ENCODE data around the gene ISM2.
"Not testable (repeated sequence)": the region's sequence is repeated elsewhere in the genome, so short reads cannot be mapped to it uniquely, and the experiment has no call there.

The ISM2 gene

DNA sequence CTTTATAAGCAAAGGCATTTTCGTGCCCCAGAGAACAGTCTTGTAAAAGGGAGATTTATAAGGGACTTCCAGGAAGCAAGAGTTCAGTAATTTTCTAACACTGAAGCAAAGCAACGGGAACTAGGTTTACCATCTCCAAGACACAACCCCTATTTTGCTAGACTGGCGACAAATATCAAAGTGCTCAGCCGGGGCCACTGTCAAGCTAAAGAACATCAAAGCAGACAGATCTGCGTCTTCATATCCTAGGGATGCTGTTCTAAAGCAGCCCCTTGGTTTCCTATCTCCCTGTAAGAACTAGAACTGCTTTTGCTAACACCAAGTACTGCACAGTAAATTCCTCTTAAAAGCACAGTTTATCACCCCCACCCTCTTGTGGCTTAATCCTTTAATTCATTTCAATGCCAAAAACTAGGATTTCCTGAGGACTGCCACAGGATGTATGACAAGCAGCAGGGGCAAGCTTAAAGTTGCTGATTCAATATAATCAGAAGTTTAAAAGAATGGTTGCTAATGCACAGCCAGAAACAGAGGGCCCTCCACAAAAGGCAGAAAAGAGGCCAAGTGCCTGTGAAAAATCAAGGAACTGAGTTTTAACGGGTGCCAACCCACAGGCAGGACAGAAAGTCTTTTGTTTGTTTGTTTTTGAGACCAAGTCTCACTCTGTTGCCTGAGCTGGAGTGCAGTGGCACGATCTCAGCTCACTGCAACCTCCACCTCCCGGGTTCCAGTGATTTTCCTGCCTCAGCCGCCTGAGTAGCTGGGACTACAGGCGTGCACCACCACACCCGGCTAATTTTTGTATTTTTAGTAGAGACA, 44.0 kb upstream of the ISM2 start:
- Histone ChIP-seq H2AFZ (ENCODE audit: low read length) (no peak overlapping the region), H3K4me3 (ENCODE audit: low read length) (no peak overlapping the region), H3K4me1 (ENCODE audit: low read length) (no peaks in the 10 kb centered on the region), H3K9me3 (replicated peaks; ENCODE audit: insufficient read depth, low read length) (no peaks in the 10 kb centered on the region), H3K79me2 (ENCODE audit: low read length) (no peaks in the 10 kb centered on the region), H4K20me1 (ENCODE audit: insufficient read depth, low read length) (no peaks in the 10 kb centered on the region), H3K9ac (ENCODE audit: low read length) (no peak overlapping the region), H3F3A (ENCODE audit: insufficient read depth, low read length) (no peaks in the 10 kb centered on the region), H3K27me3 (replicated peaks; ENCODE audit: insufficient read depth, low read length) (no peaks in the 10 kb centered on the region), H3K27ac (ENCODE audit: low read length) (no peak overlapping the region), H3K9me2 (replicated peaks; ENCODE audit: insufficient read depth, low read length) (no peaks in the 10 kb centered on the region), H3K36me3 (replicated peaks; ENCODE audit: insufficient read depth, low read length) (no peaks in the 10 kb centered on the region), H3K4me2 (ENCODE audit: low read depth, low read length) (no peak overlapping the region)
- no peak for DNase-seq
- TF ChIP-seq EZH2 (optimal IDR thresholded peaks at IDR 0.05; ENCODE audit: low read depth, low read length) (no peak), EZH2phosphoT487 (IDR thresholded peaks at IDR 0.05; ENCODE audit: low read length) (no peak)
- TF ChIP-seq, protein P1, sequence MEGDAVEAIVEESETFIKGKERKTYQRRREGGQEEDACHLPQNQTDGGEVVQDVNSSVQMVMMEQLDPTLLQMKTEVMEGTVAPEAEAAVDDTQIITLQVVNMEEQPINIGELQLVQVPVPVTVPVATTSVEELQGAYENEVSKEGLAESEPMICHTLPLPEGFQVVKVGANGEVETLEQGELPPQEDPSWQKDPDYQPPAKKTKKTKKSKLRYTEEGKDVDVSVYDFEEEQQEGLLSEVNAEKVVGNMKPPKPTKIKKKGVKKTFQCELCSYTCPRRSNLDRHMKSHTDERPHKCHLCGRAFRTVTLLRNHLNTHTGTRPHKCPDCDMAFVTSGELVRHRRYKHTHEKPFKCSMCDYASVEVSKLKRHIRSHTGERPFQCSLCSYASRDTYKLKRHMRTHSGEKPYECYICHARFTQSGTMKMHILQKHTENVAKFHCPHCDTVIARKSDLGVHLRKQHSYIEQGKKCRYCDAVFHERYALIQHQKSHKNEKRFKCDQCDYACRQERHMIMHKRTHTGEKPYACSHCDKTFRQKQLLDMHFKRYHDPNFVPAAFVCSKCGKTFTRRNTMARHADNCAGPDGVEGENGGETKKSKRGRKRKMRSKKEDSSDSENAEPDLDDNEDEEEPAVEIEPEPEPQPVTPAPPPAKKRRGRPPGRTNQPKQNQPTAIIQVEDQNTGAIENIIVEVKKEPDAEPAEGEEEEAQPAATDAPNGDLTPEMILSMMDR (IDR thresholded peaks at IDR 0.05; ENCODE audit: low read length) = no peak

DNA sequence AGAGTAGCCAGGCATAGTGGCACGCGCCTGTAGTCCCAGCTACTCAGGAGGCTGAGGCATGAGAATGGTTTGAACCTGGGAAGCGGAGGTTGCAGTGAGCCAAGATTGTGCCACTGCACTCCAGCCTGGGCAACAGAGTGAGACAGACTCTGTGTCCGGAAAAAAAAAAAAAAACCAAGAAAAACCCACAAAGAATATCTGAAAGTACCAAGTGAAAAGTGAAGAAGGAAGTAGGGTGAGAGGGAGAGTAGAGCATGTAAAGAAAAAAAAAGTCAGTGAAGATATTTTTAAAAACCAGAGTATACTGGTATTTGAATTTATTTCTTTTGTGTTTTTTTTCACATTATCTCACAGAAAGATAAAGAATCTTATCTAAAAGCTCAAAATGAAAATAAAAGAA, 43.3 kb upstream of the ISM2 start:
- Histone ChIP-seq H2AFZ (ENCODE audit: low read length) (no peak overlapping the region), H3K27me3 (replicated peaks; ENCODE audit: insufficient read depth, low read length) (no peaks in the 10 kb centered on the region), H4K20me1 (ENCODE audit: insufficient read depth, low read length) (no peaks in the 10 kb centered on the region), H3K9me3 (replicated peaks; ENCODE audit: insufficient read depth, low read length) (no peaks in the 10 kb centered on the region), H3K9ac (ENCODE audit: low read length) (no peak overlapping the region), H3K9me2 (replicated peaks; ENCODE audit: insufficient read depth, low read length) (no peaks in the 10 kb centered on the region), H3F3A (ENCODE audit: insufficient read depth, low read length) (no peaks in the 10 kb centered on the region), H3K4me1 (ENCODE audit: low read length) (no peaks in the 10 kb centered on the region), H3K27ac (ENCODE audit: low read length) (no peak overlapping the region), H3K4me3 (ENCODE audit: low read length) (no peak overlapping the region), H3K36me3 (replicated peaks; ENCODE audit: insufficient read depth, low read length) (no peaks in the 10 kb centered on the region), H3K79me2 (ENCODE audit: low read length) (no peaks in the 10 kb centered on the region), H3K4me2 (ENCODE audit: low read depth, low read length) (no peak overlapping the region)
- no peak for DNase-seq
- TF ChIP-seq EZH2phosphoT487 (IDR thresholded peaks at IDR 0.05; ENCODE audit: low read length) (no peak), EZH2 (optimal IDR thresholded peaks at IDR 0.05; ENCODE audit: low read depth, low read length) (no peak)
- TF ChIP-seq, protein P1 (IDR thresholded peaks at IDR 0.05; ENCODE audit: low read length) = no peak

DNA sequence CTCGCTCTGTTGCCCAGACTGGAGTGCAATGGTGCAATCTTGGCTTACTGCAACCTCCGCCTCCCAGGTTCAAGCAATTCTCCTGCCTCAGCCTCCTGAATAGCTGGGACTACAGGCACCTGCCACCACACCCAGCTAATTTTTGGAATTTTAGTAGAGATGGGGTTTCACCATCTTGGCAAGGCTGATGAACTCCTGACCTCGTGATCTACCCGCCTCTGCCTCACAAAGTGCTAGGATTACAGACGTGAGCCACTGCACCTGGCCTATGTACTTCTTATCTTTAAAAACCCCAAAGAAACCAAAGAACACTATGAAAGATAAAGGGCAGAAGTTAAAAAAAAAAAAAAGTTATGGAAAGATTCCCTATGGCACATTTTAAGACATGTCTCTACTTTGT, 38.3 kb upstream of the ISM2 start:
- DNase-seq; H3K4me2 ChIP-seq (ENCODE audit: low read depth, low read length); H3K9me2 ChIP-seq (replicated peaks; ENCODE audit: insufficient read depth, low read length); H3K27me3 ChIP-seq (replicated peaks; ENCODE audit: insufficient read depth, low read length); H3K27ac ChIP-seq (ENCODE audit: low read length); H3K9me3 ChIP-seq (replicated peaks; ENCODE audit: insufficient read depth, low read length); H2AFZ ChIP-seq (ENCODE audit: low read length); H3K36me3 ChIP-seq (replicated peaks; ENCODE audit: insufficient read depth, low read length); H3K9ac ChIP-seq (ENCODE audit: low read length); H3K4me3 ChIP-seq (ENCODE audit: low read length); H4K20me1 ChIP-seq (ENCODE audit: insufficient read depth, low read length); H3K79me2 ChIP-seq (ENCODE audit: low read length); H3F3A ChIP-seq (ENCODE audit: insufficient read depth, low read length); H3K4me1 ChIP-seq (ENCODE audit: low read length): not testable (repeated sequence)

DNA sequence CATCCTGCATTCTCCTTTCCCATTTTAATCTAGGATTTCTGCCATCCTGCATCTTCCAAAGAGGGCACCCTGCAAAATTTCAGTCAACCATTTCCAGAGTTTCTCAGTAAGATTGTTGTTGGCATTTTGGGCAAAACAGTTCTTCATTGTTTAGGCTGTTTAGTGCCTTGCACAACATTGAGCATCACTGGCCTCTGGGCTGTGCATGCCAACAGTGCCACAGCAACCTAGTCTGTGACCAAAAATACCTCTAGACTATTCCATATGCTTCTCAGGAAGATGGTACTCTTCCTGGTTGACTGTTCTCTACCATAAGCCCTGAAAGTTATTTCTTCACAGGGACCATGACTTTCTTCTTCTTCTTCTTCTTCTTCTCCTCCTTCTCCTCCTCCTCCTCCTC, 32.5 kb upstream of the ISM2 start:
- Histone ChIP-seq H3K79me2 (ENCODE audit: low read length) (no peaks in the 10 kb centered on the region), H3K27me3 (replicated peaks; ENCODE audit: insufficient read depth, low read length) (no peaks in the 10 kb centered on the region), H3K4me2 (ENCODE audit: low read depth, low read length) (no peak overlapping the region), H3K4me1 (ENCODE audit: low read length) (no peaks in the 10 kb centered on the region), H3K9me2 (replicated peaks; ENCODE audit: insufficient read depth, low read length) (no peaks in the 10 kb centered on the region), H2AFZ (ENCODE audit: low read length) (no peak overlapping the region), H4K20me1 (ENCODE audit: insufficient read depth, low read length) (no peaks in the 10 kb centered on the region), H3F3A (ENCODE audit: insufficient read depth, low read length) (0 out of 2 replicates have a peak, but pooled peaks cover 3% of the 10 kb centered on the region), H3K36me3 (replicated peaks; ENCODE audit: insufficient read depth, low read length) (no peaks in the 10 kb centered on the region), H3K9ac (ENCODE audit: low read length) (no peak overlapping the region), H3K27ac (ENCODE audit: low read length) (no peak overlapping the region), H3K9me3 (replicated peaks; ENCODE audit: insufficient read depth, low read length) (no peaks in the 10 kb centered on the region), H3K4me3 (ENCODE audit: low read length) (no peak overlapping the region)
- DNase-seq = no peak
- no peak for TF ChIP-seq EZH2 (optimal IDR thresholded peaks at IDR 0.05; ENCODE audit: low read depth, low read length)
- no peak for TF ChIP-seq EZH2phosphoT487 (IDR thresholded peaks at IDR 0.05; ENCODE audit: low read length)
- TF ChIP-seq, protein P1 (IDR thresholded peaks at IDR 0.05; ENCODE audit: low read length) = no peak

Data from MM.1S (cell line).